Neural cell (in vitro differentiated cells): ENCODE results near the gene KIR3DL1. TPM values are rescaled to one million over a fixed set of nuclear protein-coding genes. Genes with fewer than 3 reads are reported as not detected.

ENCODE experiments used
- H2AFZ ChIP-seq: fragments of 200-600, 300-800 bp; sonication (generic), shearing (Covaris generic); 2 replicates; pipeline ENCODE4 v1.6.0; 2014; ENCODE audit warnings: low read depth, mild to moderate bottlenecking, antibody characterized with exemption, low read length, moderate library complexity
- H3F3A ChIP-seq: fragments of 200-600 bp; shearing (Covaris generic); 2 replicates; pipeline ENCODE4 v1.6.1; 2016; ENCODE audit warnings: mild to moderate bottlenecking, moderate library complexity, mixed read lengths, antibody characterized with exemption, low read length; ENCODE audit not compliant: insufficient read depth, poor library complexity, severe bottlenecking
- H3K27ac ChIP-seq: fragments of 200-600, 300-800 bp; sonication (generic), shearing (Covaris generic); 2 replicates; pipeline ENCODE4 v1.5.1; 2014; ENCODE audit warnings: mild to moderate bottlenecking, low read length, moderate library complexity
- H3K27me3 ChIP-seq: fragments of 300-800, 200-600 bp; sonication (generic), shearing (Covaris generic); 2 replicates; pipeline ENCODE4 v1.6.0; 2014; ENCODE audit warnings: mild to moderate bottlenecking, low read depth, low read length, moderate library complexity; ENCODE audit not compliant: insufficient read depth
- H3K36me3 ChIP-seq: fragments of 300-800, 200-600 bp; sonication (generic), shearing (Covaris generic); 2 replicates; pipeline ENCODE4 v1.5.1; 2014; ENCODE audit warnings: mild to moderate bottlenecking, antibody characterized with exemption, low read length, moderate library complexity; ENCODE audit not compliant: insufficient read depth
- H3K4me2 ChIP-seq: fragments of 300-800, 200-600 bp; sonication (generic), shearing (Covaris generic); 2 replicates; pipeline ENCODE4 v1.6.0; 2014; ENCODE audit warnings: mild to moderate bottlenecking, low read length
- H3K4me3 ChIP-seq: fragments of 300-800, 200-600 bp; sonication (generic), shearing (Covaris generic); 2 replicates; pipeline ENCODE4 v1.5.1; 2014; ENCODE audit warnings: mild to moderate bottlenecking, low read length, moderate library complexity
- H3K79me2 ChIP-seq: fragments of 200-600 bp; shearing (Covaris generic); replicated peaks from 2 replicates; pipeline ENCODE4 v1.6.0; 2014; ENCODE audit warnings: mild to moderate bottlenecking, low read length, moderate library complexity; ENCODE audit not compliant: insufficient read depth
- H3K9ac ChIP-seq: fragments of 300-800, 200-600 bp; sonication (generic), shearing (Covaris generic); 2 replicates; pipeline ENCODE4 v1.6.1; 2016; ENCODE audit warnings: mild to moderate bottlenecking, low read length, mixed read lengths
- H3K9me2 ChIP-seq: fragments of 200-600 bp; shearing (Covaris generic); 2 replicates; pipeline ENCODE4 v1.6.1; 2016; ENCODE audit warnings: mild to moderate bottlenecking, low read length, mixed read lengths; ENCODE audit not compliant: insufficient read depth
- H3K9me3 ChIP-seq: fragments of 200-600, 300-800 bp; sonication (generic), shearing (Covaris generic); 2 replicates; pipeline ENCODE4 v1.6.1; 2016; ENCODE audit warnings: mild to moderate bottlenecking, mixed run types, low read length, moderate library complexity, mixed read lengths
- H4K20me1 ChIP-seq: fragments of 200-600 bp; shearing (Covaris generic); 2 replicates; pipeline ENCODE4 v1.6.1; 2016; ENCODE audit warnings: mild to moderate bottlenecking, mixed run types; ENCODE audit not compliant: insufficient read depth
- CTCF ChIP-seq: fragments of 450-650 bp; IDR thresholded peaks from 2 replicates; pipeline ENCODE4 v1.5.1; 2014; ENCODE audit warnings: antibody characterized with exemption, mild to moderate bottlenecking, moderate library complexity; ENCODE audit not compliant: poor library complexity, severe bottlenecking
- EP300 ChIP-seq: fragments of 450-650 bp; conservative IDR thresholded peaks from 2 replicates; pipeline ENCODE4 v1.6.1; 2014; ENCODE audit warnings: antibody characterized with exemption, mild to moderate bottlenecking, moderate library complexity; ENCODE audit not compliant: poor library complexity, severe bottlenecking
- EZH2 ChIP-seq: fragments of 200-600, 300-800 bp; shearing (Covaris generic), sonication (generic); IDR thresholded peaks from 2 replicates; pipeline ENCODE4 v1.6.1; 2014; ENCODE audit warnings: antibody characterized with exemption, low read length, borderline replicate concordance, mild to moderate bottlenecking; ENCODE audit not compliant: insufficient read depth, poor library complexity, severe bottlenecking
- MXI1 ChIP-seq: fragments of 450-650 bp; conservative IDR thresholded peaks from 2 replicates; pipeline ENCODE4 v1.6.1; 2014; ENCODE audit warnings: antibody characterized with exemption, mild to moderate bottlenecking; ENCODE audit not compliant: poor library complexity, severe bottlenecking
- POLR2AphosphoS5 ChIP-seq: IDR thresholded peaks from 2 replicates; pipeline ENCODE4 v1.6.1; 2012
- RAD21 ChIP-seq: fragments of 450-650 bp; conservative IDR thresholded peaks from 2 replicates; pipeline ENCODE4 v1.6.1; 2014; ENCODE audit warnings: antibody characterized with exemption, mild to moderate bottlenecking, moderate library complexity
- REST ChIP-seq: IDR thresholded peaks from 2 replicates; pipeline ENCODE4 v1.6.1; 2012; ENCODE audit warnings: borderline replicate concordance
- SMC3 ChIP-seq: fragments of 450-650 bp; conservative IDR thresholded peaks from 2 replicates; pipeline ENCODE4 v1.6.1; 2014; ENCODE audit warnings: antibody characterized with exemption, mild to moderate bottlenecking, moderate library complexity; ENCODE audit not compliant: poor library complexity
- TAF1 ChIP-seq: IDR thresholded peaks from 2 replicates; pipeline ENCODE4 v1.6.1; 2012; ENCODE audit warnings: low read depth
- polyA plus RNA-seq: library from polyadenylated mRNA; depleted of rRNA; stranded (reverse); fragments of >200 nt; gene quantifications from 2 replicates; pipeline ENCODE4 v1.2.3, GENCODE V29; 2014

Gene KIR3DL1
- polyA plus RNA-seq, 1 donor from 2014 or later = not detected

- Histone ChIP-seq H3K27me3 (no peaks in the 10 kb centered on the region), H3K36me3 (no peaks in the 10 kb centered on the region), H3K79me2 (no peaks in the 10 kb centered on the region), H2AFZ (no peak overlapping the region), H3K9ac (no peak overlapping the region), H3K9me2 (no peaks in the 10 kb centered on the region), H3K4me3 (no peak overlapping the region), H3K4me2 (no peak overlapping the region), H4K20me1 (no peaks in the 10 kb centered on the region), H3K9me3 (no peaks in the 10 kb centered on the region), H3K27ac (no peak overlapping the region), H3F3A (no peaks in the 10 kb centered on the region)
- TF ChIP-seq RAD21 (no peak), POLR2AphosphoS5 (no peak), CTCF (no peak), TAF1 (no peak), MXI1 (no peak), EZH2 (no peak), REST (no peak), SMC3 (no peak), EP300 (no peak)
Observed at GRCh38 chr19:54871696-54872095, 55.4 kb downstream of the KIR3DL1 start.

GRCh38 chr19:54873990-54874389 is 57.7 kb downstream of the KIR3DL1 start, which contains the start of gene FCAR:
FCAR (plus strand) TSS chr19:54874235; CDS start chr19:54874290, 55 bp downstream.
- H3K9me3 ChIP-seq = no peaks in the 10 kb centered on the region
- H3K36me3 ChIP-seq = no peaks in the 10 kb centered on the region
- no peak within 1 kb of the TSS for H2AFZ ChIP-seq
- H3K79me2 ChIP-seq = no peaks in the 10 kb centered on the region
- no peak within 1 kb of the TSS for H3K9ac ChIP-seq
- no peak within 1 kb of the TSS for H3K27ac ChIP-seq
- no peak for TF ChIP-seq MXI1
- H3K4me2 ChIP-seq = no peak within 1 kb of the TSS
- no peak within 1 kb of the TSS for H3K4me3 ChIP-seq
- H3F3A ChIP-seq = no peaks in the 10 kb centered on the region
- no peaks in the 10 kb centered on the region for H3K9me2 ChIP-seq
- H4K20me1 ChIP-seq = no peaks in the 10 kb centered on the region
- H3K27me3 ChIP-seq = no peaks in the 10 kb centered on the region

- H3F3A ChIP-seq = no peaks in the 10 kb centered on the region
- H3K9me3 ChIP-seq = no peaks in the 10 kb centered on the region
- no peaks in the 10 kb centered on the region for H4K20me1 ChIP-seq
- H3K4me3 ChIP-seq = no peak overlapping the region
- no peak overlapping the region for H2AFZ ChIP-seq
- H3K27me3 ChIP-seq = no peaks in the 10 kb centered on the region
- no peaks in the 10 kb centered on the region for H3K9me2 ChIP-seq
- no peak overlapping the region for H3K9ac ChIP-seq
- H3K27ac ChIP-seq = no peak overlapping the region
- H3K4me2 ChIP-seq = no peak overlapping the region
- TF ChIP-seq CTCF (no peak), MXI1 (no peak), POLR2AphosphoS5 (no peak), EP300 (no peak), SMC3 (no peak), EZH2 (no peak), REST (no peak), RAD21 (no peak), TAF1 (no peak)
- no peaks in the 10 kb centered on the region for H3K36me3 ChIP-seq
- no peaks in the 10 kb centered on the region for H3K79me2 ChIP-seq
Observed at GRCh38 chr19:54875506-54875905, 59.2 kb downstream of the KIR3DL1 start.
